Posterior vena cava (tissue), 2 donors: ENCODE data around the gene PAXX. TPM values are rescaled to one million over a fixed set of nuclear protein-coding genes. Genes with fewer than 3 reads are reported as not detected.

ENCODE experiments used
- DNase-seq: peaks from one replicate; pipeline ENCODE4 v3.0.0-alpha.2; 2020; ENCODE audit warnings: low spot score
- intact Hi-C, 2 donors: fragments of 100-400 bp; cut with DNase I; formaldehyde crosslinking; loops; one replicate each; pipeline versions ENCODE4 v1.14.1 to v1.14.2; 2022 to 2023
- total RNA-seq, 2 donors: library from RNA; stranded (reverse); fragmentation: NEBNext Ultra II Directional; extraction: Animal tissue kit (Norgen Biotek cat#: 25700); gene quantifications; one replicate each; pipeline ENCODE4 v1.2.1, GENCODE V29; 2021
- donor health status: DM: yes; HTN: yes; CAD: no.
- donor health status: DM: yes; HTN: yes; CAD: no.

The PAXX gene
- total RNA-seq, 2 donors from 2014 or later = 23.1 to 25.4 TPM

GRCh38 chr9:137034709-137035506 is 42.7 kb downstream of the PAXX start:
- DNase-seq = peak; percentile 93
- intact Hi-C loops = loop anchor here (2.0 to 10.0 kb wide), 2 partner anchors 190 to 250 kb away; partner anchors contain the start of genes AJM1 (in 1 of the 2) and PHPT1 (in 1 of the 2)

- DNase-seq = no peak
- intact Hi-C loops = loop anchor here (2.0 to 10.0 kb wide), 2 partner anchors 191 to 251 kb away; partner anchors contain the start of genes AJM1 (in 1 of the 2) and PHPT1 (in 1 of the 2)
Observed at GRCh38 chr9:137035507-137035834, 43.2 kb downstream of the PAXX start.

- DNase-seq = no peak
- intact Hi-C loops = loop anchor here (2.0 to 10.0 kb wide), 2 partner anchors 191 to 251 kb away; partner anchors contain the start of genes AJM1 (in 1 of the 2) and PHPT1 (in 1 of the 2)
Observed at GRCh38 chr9:137035937-137036336, 43.7 kb downstream of the PAXX start.

GRCh38 chr9:137037035-137037434 is 44.8 kb downstream of the PAXX start:
- no peak for DNase-seq
- intact Hi-C loops = loop anchor here in 1 of 2 donors (10.0 kb wide), 1 partner anchor 192 kb away; the partner anchor contains the start of genes AJM1 and PHPT1

- intact Hi-C loops = loop anchor here in 1 of 2 donors (10.0 kb wide), 1 partner anchor 193 kb away; the partner anchor contains the start of genes AJM1 and PHPT1
- no peak for DNase-seq
Observed at GRCh38 chr9:137037483-137037882, 45.3 kb downstream of the PAXX start.

GRCh38 chr9:137038916-137039315 is 46.7 kb downstream of the PAXX start:
- intact Hi-C loops = loop anchor here in 1 of 2 donors (10.0 kb wide), 1 partner anchor 194 kb away; the partner anchor contains the start of genes AJM1 and PHPT1
- no peak for DNase-seq

- DNase-seq = no peak
- intact Hi-C loops = loop anchor here in 1 of 2 donors (10.0 kb wide), 1 partner anchor 195 kb away; the partner anchor contains the start of genes AJM1 and PHPT1
Observed at GRCh38 chr9:137039611-137040366, 47.6 kb downstream of the PAXX start.

- DNase-seq = no peak
- intact Hi-C loops = no loop called here
Observed at GRCh38 chr9:137040568-137040967, 48.3 kb downstream of the PAXX start.

- intact Hi-C loops = no loop called here
- no peak for DNase-seq
Observed at GRCh38 chr9:137041124-137041523, 48.9 kb downstream of the PAXX start.

- DNase-seq = no peak
- intact Hi-C loops = no loop called here
Observed at GRCh38 chr9:137042751-137043727, 50.8 kb downstream of the PAXX start.

Other genes with a start within 250 kb of the PAXX start
- 10 to 100 TPM in 1 of 2 donors, 1 to 10 TPM in 1; 9.2 to 10.0 TPM for gene LCN10, start 249.5 kb upstream of the PAXX start, total RNA-seq
- gene LCN6, start 243.9 kb upstream of the PAXX start, total RNA-seq = 10 to 100 TPM; 22.8 to 36.9 TPM
- gene LCN8, start 234.2 kb upstream of the PAXX start, total RNA-seq = not detected
- gene LCN15, start 227.9 kb upstream of the PAXX start, total RNA-seq = not detected
- gene TMEM141, start 201.1 kb upstream of the PAXX start, total RNA-seq = 10 to 100 TPM; 28.1 to 33.9 TPM
- gene CCDC183, start 196.1 kb upstream of the PAXX start, total RNA-seq = under 1 TPM; 0.29 to 0.42 TPM
- gene RABL6, start 184.5 kb upstream of the PAXX start, total RNA-seq = 10 to 100 TPM; 47.9 to 49.8 TPM
- 1 to 10 TPM; 4.7 to 5.9 TPM for gene AJM1, start 149.9 kb upstream of the PAXX start, total RNA-seq
- 10 to 100 TPM; 71.7 to 87.9 TPM for gene PHPT1, start 143.0 kb upstream of the PAXX start, total RNA-seq
- gene MAMDC4, start 140.1 kb upstream of the PAXX start, total RNA-seq = 1 to 10 TPM; 1.5 to 2.4 TPM
- 100 to 1,000 TPM; 178 to 191 TPM for gene EDF1, start 126.1 kb upstream of the PAXX start, total RNA-seq
- 10 to 100 TPM in 1 of 2 donors, 1 to 10 TPM in 1; 8.7 to 10.9 TPM for gene TRAF2, start 105.9 kb upstream of the PAXX start, total RNA-seq
- 100 to 1,000 TPM in 1 of 2 donors, 10 to 100 TPM in 1; 95.0 to 100 TPM for gene FBXW5, start 47.7 kb upstream of the PAXX start, total RNA-seq
- gene C8G, start 47.2 kb upstream of the PAXX start, total RNA-seq = 1 to 10 TPM; 1.4 TPM
- gene LCN12, start 40.1 kb upstream of the PAXX start, total RNA-seq = under 1 TPM; 0.62 to 0.88 TPM
- 100 to 1,000 TPM; 475 to 547 TPM for gene PTGDS, start 14.9 kb upstream of the PAXX start, total RNA-seq
- gene LCNL1, start 9.4 kb upstream of the PAXX start, total RNA-seq = 1 to 10 TPM; 2.0 to 2.4 TPM
- gene CLIC3, start 4.1 kb downstream of the PAXX start, total RNA-seq = 1 to 10 TPM; 1.9 to 3.8 TPM
- gene ABCA2, start 35.8 kb downstream of the PAXX start, total RNA-seq = 10 to 100 TPM; 30.8 to 32.8 TPM
- gene FUT7, start 39.7 kb downstream of the PAXX start, total RNA-seq = under 1 TPM; 0.24 to 0.32 TPM
- 100 to 1,000 TPM; 129 to 133 TPM for gene NPDC1, start 53.8 kb downstream of the PAXX start, total RNA-seq
- 1 to 10 TPM in 1 of 2 donors, under 1 TPM in 1; 0.48 to 1.2 TPM for gene ENTPD2, start 61.6 kb downstream of the PAXX start, total RNA-seq
- gene SAPCD2, start 78.1 kb downstream of the PAXX start, total RNA-seq = under 1 TPM; 0.33 to 0.42 TPM
- 10 to 100 TPM; 15.2 to 20.5 TPM for gene UAP1L1, start 85.1 kb downstream of the PAXX start, total RNA-seq
- 10 to 100 TPM; 32.0 to 44.3 TPM for gene MAN1B1, start 94.6 kb downstream of the PAXX start, total RNA-seq
- 100 to 1,000 TPM; 108 to 128 TPM for gene DPP7, start 122.3 kb downstream of the PAXX start, total RNA-seq
- gene GRIN1, start 146.7 kb downstream of the PAXX start, total RNA-seq = not detected
- gene LRRC26, start 177.6 kb downstream of the PAXX start, total RNA-seq = not detected
- gene TMEM210, start 179.6 kb downstream of the PAXX start, total RNA-seq = not detected
- gene ANAPC2, start 196.1 kb downstream of the PAXX start, total RNA-seq = 10 to 100 TPM; 39.1 to 42.3 TPM
- 10 to 100 TPM; 40.4 to 44.6 TPM for gene SSNA1, start 196.3 kb downstream of the PAXX start, total RNA-seq
- 1 to 10 TPM; 4.2 to 8.8 TPM for gene TPRN, start 208.3 kb downstream of the PAXX start, total RNA-seq
- 10 to 100 TPM; 24.8 to 25.2 TPM for gene TMEM203, start 213.2 kb downstream of the PAXX start, total RNA-seq
- 1 to 10 TPM; 6.7 to 8.1 TPM for gene NDOR1, start 213.3 kb downstream of the PAXX start, total RNA-seq
- 1 to 10 TPM; 2.3 to 2.7 TPM for gene RNF208, start 229.8 kb downstream of the PAXX start, total RNA-seq
- under 1 TPM in 1 of 2 donors, not detected in 1; 0.32 TPM for gene CYSRT1, start 232.8 kb downstream of the PAXX start, total RNA-seq
- gene RNF224, start 235.1 kb downstream of the PAXX start, total RNA-seq = not detected
- gene SLC34A3, start 238.5 kb downstream of the PAXX start, total RNA-seq = not detected
- 100 to 1,000 TPM; 178 to 185 TPM for gene TUBB4B, start 248.9 kb downstream of the PAXX start, total RNA-seq